ENCODE results near the gene MTA2.
"Not testable (repeated sequence)": the region's sequence is repeated elsewhere in the genome, so short reads cannot be mapped to it uniquely, and the experiment has no call there.

MTA2 gene

DNA sequence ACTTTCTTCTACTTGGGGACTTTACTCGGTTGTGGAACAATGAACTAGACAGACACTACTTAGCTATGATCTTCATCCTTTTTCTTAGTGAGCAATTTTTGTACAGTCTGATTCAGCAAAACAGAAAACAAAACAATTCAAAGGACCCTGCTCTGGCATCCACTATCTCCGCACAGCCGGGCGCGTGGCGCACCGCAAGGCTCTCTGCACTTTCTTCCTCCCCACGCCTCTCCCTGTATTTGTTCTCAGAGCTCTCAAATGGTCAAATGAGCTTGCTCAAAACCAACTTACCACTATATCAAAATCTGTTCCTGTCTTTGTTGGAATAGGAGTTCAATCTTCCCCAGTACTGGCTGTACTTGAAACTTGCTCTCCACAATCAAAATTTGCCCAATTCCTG lies 35.4 kb downstream of the MTA2 start:
- TF ChIP-seq ZFP3 (CRISPR knock-in tag; IDR thresholded peaks at IDR 0.05) (no peak), ESRRG (CRISPR knock-in tag; IDR thresholded peaks at IDR 0.05) (no peak), TCF4 (CRISPR knock-in tag; IDR thresholded peaks at IDR 0.05; ENCODE audit: borderline replicate concordance) (no peak), BACH2 (CRISPR knock-in tag; IDR thresholded peaks at IDR 0.05; ENCODE audit: borderline replicate concordance) (no peak), CSDC2 (CRISPR knock-in tag; IDR thresholded peaks at IDR 0.05) (no peak), ZFP30 (CRISPR knock-in tag; IDR thresholded peaks at IDR 0.05) (no peak), ISL1 (CRISPR knock-in tag; IDR thresholded peaks at IDR 0.05) (no peak), OSR1 (CRISPR knock-in tag; IDR thresholded peaks at IDR 0.05) (no peak), ZNF565 (CRISPR knock-in tag; conservative IDR thresholded peaks at IDR 0.05; ENCODE audit: low read depth) (no peak), TOX (CRISPR knock-in tag; IDR thresholded peaks at IDR 0.05; ENCODE audit: borderline replicate concordance) (no peak), ARNTL (CRISPR knock-in tag; IDR thresholded peaks at IDR 0.05; ENCODE audit: borderline replicate concordance, low read depth) (no peak), PPARA (CRISPR knock-in tag; IDR thresholded peaks at IDR 0.05; ENCODE audit: borderline replicate concordance) (no peak), ZNF70 (CRISPR knock-in tag; IDR thresholded peaks at IDR 0.05) (no peak), RARB (CRISPR knock-in tag; IDR thresholded peaks at IDR 0.05) (no peak)
- TF ChIP-seq, protein P1, sequence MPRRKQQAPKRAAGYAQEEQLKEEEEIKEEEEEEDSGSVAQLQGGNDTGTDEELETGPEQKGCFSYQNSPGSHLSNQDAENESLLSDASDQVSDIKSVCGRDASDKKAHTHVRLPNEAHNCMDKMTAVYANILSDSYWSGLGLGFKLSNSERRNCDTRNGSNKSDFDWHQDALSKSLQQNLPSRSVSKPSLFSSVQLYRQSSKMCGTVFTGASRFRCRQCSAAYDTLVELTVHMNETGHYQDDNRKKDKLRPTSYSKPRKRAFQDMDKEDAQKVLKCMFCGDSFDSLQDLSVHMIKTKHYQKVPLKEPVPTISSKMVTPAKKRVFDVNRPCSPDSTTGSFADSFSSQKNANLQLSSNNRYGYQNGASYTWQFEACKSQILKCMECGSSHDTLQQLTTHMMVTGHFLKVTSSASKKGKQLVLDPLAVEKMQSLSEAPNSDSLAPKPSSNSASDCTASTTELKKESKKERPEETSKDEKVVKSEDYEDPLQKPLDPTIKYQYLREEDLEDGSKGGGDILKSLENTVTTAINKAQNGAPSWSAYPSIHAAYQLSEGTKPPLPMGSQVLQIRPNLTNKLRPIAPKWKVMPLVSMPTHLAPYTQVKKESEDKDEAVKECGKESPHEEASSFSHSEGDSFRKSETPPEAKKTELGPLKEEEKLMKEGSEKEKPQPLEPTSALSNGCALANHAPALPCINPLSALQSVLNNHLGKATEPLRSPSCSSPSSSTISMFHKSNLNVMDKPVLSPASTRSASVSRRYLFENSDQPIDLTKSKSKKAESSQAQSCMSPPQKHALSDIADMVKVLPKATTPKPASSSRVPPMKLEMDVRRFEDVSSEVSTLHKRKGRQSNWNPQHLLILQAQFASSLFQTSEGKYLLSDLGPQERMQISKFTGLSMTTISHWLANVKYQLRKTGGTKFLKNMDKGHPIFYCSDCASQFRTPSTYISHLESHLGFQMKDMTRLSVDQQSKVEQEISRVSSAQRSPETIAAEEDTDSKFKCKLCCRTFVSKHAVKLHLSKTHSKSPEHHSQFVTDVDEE (CRISPR knock-in tag; IDR thresholded peaks at IDR 0.05), result no peak
- TF ChIP-seq, protein P2, sequence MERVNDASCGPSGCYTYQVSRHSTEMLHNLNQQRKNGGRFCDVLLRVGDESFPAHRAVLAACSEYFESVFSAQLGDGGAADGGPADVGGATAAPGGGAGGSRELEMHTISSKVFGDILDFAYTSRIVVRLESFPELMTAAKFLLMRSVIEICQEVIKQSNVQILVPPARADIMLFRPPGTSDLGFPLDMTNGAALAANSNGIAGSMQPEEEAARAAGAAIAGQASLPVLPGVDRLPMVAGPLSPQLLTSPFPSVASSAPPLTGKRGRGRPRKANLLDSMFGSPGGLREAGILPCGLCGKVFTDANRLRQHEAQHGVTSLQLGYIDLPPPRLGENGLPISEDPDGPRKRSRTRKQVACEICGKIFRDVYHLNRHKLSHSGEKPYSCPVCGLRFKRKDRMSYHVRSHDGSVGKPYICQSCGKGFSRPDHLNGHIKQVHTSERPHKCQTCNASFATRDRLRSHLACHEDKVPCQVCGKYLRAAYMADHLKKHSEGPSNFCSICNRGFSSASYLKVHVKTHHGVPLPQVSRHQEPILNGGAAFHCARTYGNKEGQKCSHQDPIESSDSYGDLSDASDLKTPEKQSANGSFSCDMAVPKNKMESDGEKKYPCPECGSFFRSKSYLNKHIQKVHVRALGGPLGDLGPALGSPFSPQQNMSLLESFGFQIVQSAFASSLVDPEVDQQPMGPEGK (CRISPR knock-in tag; IDR thresholded peaks at IDR 0.05; ENCODE audit: borderline replicate concordance), result no peak
- TF ChIP-seq, protein P3, sequence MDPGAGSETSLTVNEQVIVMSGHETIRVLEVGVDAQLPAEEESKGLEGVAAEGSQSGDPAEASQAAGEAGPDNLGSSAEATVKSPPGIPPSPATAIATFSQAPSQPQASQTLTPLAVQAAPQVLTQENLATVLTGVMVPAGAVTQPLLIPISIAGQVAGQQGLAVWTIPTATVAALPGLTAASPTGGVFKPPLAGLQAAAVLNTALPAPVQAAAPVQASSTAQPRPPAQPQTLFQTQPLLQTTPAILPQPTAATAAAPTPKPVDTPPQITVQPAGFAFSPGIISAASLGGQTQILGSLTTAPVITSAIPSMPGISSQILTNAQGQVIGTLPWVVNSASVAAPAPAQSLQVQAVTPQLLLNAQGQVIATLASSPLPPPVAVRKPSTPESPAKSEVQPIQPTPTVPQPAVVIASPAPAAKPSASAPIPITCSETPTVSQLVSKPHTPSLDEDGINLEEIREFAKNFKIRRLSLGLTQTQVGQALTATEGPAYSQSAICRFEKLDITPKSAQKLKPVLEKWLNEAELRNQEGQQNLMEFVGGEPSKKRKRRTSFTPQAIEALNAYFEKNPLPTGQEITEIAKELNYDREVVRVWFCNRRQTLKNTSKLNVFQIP (CRISPR knock-in tag; IDR thresholded peaks at IDR 0.05; ENCODE audit: borderline replicate concordance, low read depth), result no peak

DNA sequence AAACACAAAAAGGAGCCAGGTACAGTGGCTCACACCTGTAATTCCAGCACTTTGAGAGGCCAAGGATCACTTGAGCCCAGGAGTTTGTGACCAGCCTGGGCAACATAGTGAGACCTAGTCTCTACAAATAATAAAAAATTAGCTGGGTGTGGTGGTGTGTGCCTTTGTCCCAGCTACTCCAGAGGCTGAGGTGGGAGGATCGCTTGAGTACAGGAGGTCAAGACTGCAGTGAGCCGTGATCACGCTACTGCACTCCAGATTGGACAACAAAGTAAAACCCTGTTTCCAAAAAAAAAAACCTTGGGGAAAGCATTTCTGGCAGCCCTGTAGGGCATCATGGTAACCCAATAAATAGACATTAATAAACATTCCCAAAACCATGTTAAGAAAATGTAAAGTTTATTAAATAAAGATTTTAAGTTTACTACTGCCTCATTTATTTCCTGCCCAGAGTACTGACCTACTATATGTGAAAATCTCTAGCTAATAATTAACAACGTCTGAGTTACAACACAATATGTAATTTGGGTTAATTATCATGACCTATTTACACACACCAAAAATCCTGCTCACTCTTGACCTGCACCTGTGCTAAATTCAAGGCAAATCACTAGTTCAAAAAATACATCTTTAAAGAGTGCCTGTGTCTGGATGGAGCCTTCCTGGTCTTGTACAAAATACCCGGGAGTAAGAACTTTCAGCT lies 36.4 kb downstream of the MTA2 start:
- TF ChIP-seq ZNF565 (CRISPR knock-in tag; conservative IDR thresholded peaks at IDR 0.05; ENCODE audit: low read depth) (no peak), BACH2 (CRISPR knock-in tag; IDR thresholded peaks at IDR 0.05; ENCODE audit: borderline replicate concordance) (no peak), ZFP3 (CRISPR knock-in tag; IDR thresholded peaks at IDR 0.05) (no peak), ZNF8 (CRISPR knock-in tag; IDR thresholded peaks at IDR 0.05) (no peak), ZFP30 (CRISPR knock-in tag; IDR thresholded peaks at IDR 0.05) (no peak), ESRRG (CRISPR knock-in tag; IDR thresholded peaks at IDR 0.05) (no peak), RARB (CRISPR knock-in tag; IDR thresholded peaks at IDR 0.05) (no peak), ARNTL (CRISPR knock-in tag; IDR thresholded peaks at IDR 0.05; ENCODE audit: borderline replicate concordance, low read depth) (no peak), TOX (CRISPR knock-in tag; IDR thresholded peaks at IDR 0.05; ENCODE audit: borderline replicate concordance) (no peak), TCF4 (CRISPR knock-in tag; IDR thresholded peaks at IDR 0.05; ENCODE audit: borderline replicate concordance) (no peak)
- TF ChIP-seq, protein P4, sequence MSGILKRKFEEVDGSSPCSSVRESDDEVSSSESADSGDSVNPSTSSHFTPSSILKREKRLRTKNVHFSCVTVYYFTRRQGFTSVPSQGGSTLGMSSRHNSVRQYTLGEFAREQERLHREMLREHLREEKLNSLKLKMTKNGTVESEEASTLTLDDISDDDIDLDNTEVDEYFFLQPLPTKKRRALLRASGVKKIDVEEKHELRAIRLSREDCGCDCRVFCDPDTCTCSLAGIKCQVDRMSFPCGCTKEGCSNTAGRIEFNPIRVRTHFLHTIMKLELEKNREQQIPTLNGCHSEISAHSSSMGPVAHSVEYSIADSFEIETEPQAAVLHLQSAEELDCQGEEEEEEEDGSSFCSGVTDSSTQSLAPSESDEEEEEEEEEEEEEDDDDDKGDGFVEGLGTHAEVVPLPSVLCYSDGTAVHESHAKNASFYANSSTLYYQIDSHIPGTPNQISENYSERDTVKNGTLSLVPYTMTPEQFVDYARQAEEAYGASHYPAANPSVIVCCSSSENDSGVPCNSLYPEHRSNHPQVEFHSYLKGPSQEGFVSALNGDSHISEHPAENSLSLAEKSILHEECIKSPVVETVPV (CRISPR knock-in tag; IDR thresholded peaks at IDR 0.05), result no peak
- TF ChIP-seq, protein P1 (CRISPR knock-in tag; IDR thresholded peaks at IDR 0.05), result no peak
- ATAC-seq, result no peak

More for the DNA sequence above, 35.4 kb downstream of the MTA2 start:
- ATAC-seq, result no peak

DNA sequence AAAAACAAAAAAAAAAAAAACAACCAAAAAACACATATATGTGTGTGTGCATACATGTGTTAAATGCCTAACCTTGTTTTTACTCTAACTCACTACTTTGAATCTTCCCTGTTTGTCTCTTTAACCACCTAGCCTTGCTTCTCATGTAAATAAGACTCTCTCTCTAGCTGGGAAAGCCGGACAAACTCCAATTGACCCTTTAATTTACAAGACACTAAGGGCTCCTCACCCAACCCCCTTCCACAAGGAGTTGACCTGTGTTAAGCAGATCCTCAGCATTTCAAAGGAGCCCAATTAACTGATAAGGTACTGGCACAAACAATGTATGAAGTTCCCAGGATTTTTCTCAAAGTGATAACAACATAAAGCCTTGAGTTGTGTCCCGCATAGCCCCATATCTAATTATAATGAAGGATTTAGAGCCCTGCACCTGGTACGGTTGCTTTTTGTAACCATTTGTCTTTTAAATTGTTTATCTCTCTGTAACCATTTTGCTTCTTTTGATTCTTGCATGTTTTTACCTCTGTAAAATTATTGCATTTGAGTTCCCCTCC lies 39.9 kb downstream of the MTA2 start:
- not testable (repeated sequence) for ATAC-seq

Measured in SK-N-SH treated with all-trans-retinoic acid at 6 μM for 48 hours (cell line).